ENCODE data around the gene POLG. TPM values are rescaled to one million over a fixed set of nuclear protein-coding genes. Genes with fewer than 3 reads are reported as not detected.

POLG gene
- total RNA-seq, 4 donors from 2014 or later: 38.4 to 62.0 (median 53.7) TPM

DNA sequence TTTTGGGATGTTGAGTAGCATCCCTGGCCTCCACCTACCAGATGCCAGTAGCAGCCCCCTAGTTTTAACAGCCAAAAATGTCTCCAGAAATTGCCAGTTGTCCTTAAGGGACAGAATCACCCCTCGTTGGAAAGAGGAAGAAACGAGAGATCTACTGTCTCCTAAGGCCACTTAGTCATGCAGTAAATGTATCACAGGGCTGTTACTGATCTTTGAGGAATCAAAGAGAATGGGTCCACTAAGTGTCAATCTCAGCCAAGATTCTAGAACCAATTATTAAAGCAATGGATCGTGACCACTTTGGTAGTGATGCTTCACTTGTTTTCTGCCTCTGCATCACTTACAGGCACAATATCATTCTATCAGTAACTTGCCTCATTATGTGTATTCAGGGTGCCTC lies 26.4 kb downstream of the POLG start:
- Histone ChIP-seq H3K27me3 (no peaks in the 10 kb centered on the region), H3K36me3 (no peaks in the 10 kb centered on the region), H3K4me1 (no peaks in the 10 kb centered on the region), H3K27ac (no peak overlapping the region), H3K4me3 (no peak overlapping the region), H3K9me3 (no peaks in the 10 kb centered on the region)
- intact Hi-C loops (cut with DNase I; ENCODE audit: low total_unique reads): loop anchor here (10.0 kb wide), 1 partner anchor 577 kb away; no protein-coding TSS in a partner anchor
- no peak for DNase-seq
- no peak for TF ChIP-seq POLR2A (IDR thresholded peaks at IDR 0.05)
- TF ChIP-seq, protein P1, sequence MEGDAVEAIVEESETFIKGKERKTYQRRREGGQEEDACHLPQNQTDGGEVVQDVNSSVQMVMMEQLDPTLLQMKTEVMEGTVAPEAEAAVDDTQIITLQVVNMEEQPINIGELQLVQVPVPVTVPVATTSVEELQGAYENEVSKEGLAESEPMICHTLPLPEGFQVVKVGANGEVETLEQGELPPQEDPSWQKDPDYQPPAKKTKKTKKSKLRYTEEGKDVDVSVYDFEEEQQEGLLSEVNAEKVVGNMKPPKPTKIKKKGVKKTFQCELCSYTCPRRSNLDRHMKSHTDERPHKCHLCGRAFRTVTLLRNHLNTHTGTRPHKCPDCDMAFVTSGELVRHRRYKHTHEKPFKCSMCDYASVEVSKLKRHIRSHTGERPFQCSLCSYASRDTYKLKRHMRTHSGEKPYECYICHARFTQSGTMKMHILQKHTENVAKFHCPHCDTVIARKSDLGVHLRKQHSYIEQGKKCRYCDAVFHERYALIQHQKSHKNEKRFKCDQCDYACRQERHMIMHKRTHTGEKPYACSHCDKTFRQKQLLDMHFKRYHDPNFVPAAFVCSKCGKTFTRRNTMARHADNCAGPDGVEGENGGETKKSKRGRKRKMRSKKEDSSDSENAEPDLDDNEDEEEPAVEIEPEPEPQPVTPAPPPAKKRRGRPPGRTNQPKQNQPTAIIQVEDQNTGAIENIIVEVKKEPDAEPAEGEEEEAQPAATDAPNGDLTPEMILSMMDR (IDR thresholded peaks at IDR 0.05): no peak

DNA sequence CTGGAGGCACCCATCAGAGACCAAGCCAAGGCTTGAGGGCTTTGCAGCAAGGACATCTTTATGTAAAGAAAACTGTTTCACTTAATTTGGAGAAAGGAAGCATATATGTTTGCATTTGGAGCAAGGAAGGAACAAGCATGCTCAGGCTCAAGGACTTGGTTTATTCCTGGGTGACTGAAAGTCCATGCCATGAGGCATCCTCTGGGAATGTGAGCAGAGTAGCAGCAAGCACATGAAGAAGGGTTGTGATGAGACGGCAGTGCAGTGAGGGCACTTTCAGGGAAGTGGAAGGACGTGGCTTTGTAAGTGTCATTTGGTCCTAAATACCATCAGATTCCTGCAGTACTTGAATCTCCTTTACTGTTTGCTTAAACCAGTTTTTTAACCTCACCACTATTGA lies 26.8 kb downstream of the POLG start:
- Histone ChIP-seq H3K4me3 (no peak overlapping the region), H3K36me3 (no peaks in the 10 kb centered on the region), H3K27ac (no peak overlapping the region), H3K4me1 (no peaks in the 10 kb centered on the region), H3K9me3 (no peaks in the 10 kb centered on the region), H3K27me3 (no peaks in the 10 kb centered on the region)
- no peak for DNase-seq
- intact Hi-C loops (cut with DNase I; ENCODE audit: low total_unique reads): loop anchor here (10.0 kb wide), 1 partner anchor 577 kb away; no protein-coding TSS in a partner anchor
- TF ChIP-seq, protein P1 (IDR thresholded peaks at IDR 0.05): no peak
- no peak for TF ChIP-seq POLR2A (IDR thresholded peaks at IDR 0.05)

DNA sequence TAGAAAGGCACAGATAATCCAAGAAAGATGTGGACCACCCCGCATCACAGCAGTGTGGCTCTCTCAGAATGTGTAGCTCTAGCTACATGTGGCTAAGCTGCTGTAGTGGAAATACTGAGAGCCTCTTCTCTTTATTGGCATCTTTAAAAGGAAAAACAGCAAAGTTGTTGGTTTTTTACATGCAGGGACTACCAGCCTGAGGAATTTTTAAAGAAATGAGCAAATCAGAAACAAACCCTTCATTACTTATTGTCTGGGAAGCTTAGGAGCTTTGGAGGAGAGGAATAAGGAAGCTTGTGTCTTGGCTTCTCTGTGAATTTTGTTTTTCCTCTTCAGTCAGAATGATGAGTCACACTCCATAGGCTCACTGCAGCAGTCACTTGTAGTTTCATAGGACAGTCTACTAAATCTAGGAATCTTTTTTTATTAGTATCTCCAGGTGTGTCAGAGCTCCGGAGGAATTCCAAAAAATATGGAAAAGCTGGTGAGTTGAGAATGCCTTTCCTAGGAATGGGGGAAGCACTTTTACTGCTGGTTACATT lies 27.5 kb downstream of the POLG start:
- intact Hi-C loops (cut with DNase I; ENCODE audit: low total_unique reads): loop anchor here (10.0 kb wide), 1 partner anchor 578 kb away; no protein-coding TSS in a partner anchor
- no peaks in the 10 kb centered on the region for H3K4me1 ChIP-seq

DNA sequence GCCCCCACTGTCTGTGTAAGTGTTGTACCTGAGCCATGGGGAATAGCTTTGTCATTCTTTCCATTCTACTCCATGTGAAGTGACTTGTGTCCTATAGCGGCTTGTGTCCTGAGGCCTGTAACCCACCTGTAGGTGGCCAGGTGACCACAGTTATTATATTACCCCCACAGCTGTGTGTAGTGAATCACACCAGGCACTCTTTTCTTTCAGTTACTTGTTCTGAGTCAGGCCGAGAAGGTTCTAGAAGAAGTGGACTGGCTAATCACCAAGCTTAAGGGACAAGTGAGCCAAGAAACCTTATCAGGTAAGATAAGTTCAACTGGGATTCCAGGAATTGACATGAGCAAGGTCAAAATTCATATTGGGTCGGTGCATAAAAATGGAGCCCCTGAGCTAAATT lies 29.2 kb downstream of the POLG start:
- no peaks in the 10 kb centered on the region for H3K27me3 ChIP-seq
- DNase-seq: no peak
- TF ChIP-seq, protein P1 (IDR thresholded peaks at IDR 0.05): no peak
- no peak for TF ChIP-seq POLR2A (IDR thresholded peaks at IDR 0.05)
- intact Hi-C loops (cut with DNase I; ENCODE audit: low total_unique reads): loop anchor here (10.0 kb wide), 1 partner anchor 579 kb away; no protein-coding TSS in a partner anchor
- no peak overlapping the region for H3K27ac ChIP-seq
- no peak overlapping the region for H3K4me3 ChIP-seq
- H3K9me3 ChIP-seq: no peaks in the 10 kb centered on the region
- H3K36me3 ChIP-seq: no peaks in the 10 kb centered on the region
- no peaks in the 10 kb centered on the region for H3K4me1 ChIP-seq

More for the DNA sequence above, 27.5 kb downstream of the POLG start:
- no peak for TF ChIP-seq POLR2A (IDR thresholded peaks at IDR 0.05)
- TF ChIP-seq, protein P1 (IDR thresholded peaks at IDR 0.05): no peak
- DNase-seq: no peak
- Histone ChIP-seq H3K4me3 (no peak overlapping the region), H3K36me3 (no peaks in the 10 kb centered on the region), H3K27me3 (no peaks in the 10 kb centered on the region), H3K9me3 (no peaks in the 10 kb centered on the region), H3K27ac (no peak overlapping the region)

DNA sequence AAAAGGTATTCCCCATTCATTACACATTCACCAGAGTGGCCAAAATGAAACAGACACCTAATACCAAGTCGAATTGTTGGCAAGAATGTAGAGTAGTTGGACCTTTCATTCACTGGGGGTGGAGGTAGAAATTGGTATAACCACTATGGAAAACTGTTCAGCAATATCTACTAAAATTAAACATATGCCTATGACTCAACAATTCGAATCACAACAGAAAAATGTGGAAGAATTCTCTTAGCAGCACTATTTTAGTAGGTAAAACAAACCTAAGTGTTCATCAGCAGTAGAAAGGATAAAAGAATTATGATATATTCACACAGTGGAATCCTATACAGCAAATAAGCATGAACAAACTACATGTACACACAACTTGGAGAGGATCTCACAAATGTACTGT lies 30.6 kb downstream of the POLG start:
- no peaks in the 10 kb centered on the region for H3K27me3 ChIP-seq
- DNase-seq: no peak
- no peak overlapping the region for H3K4me3 ChIP-seq
- intact Hi-C loops (cut with DNase I; ENCODE audit: low total_unique reads): loop anchor here (10.0 kb wide), 1 partner anchor 581 kb away; no protein-coding TSS in a partner anchor
- H3K9me3 ChIP-seq: no peaks in the 10 kb centered on the region
- no peaks in the 10 kb centered on the region for H3K4me1 ChIP-seq
- H3K27ac ChIP-seq: no peak overlapping the region
- no peaks in the 10 kb centered on the region for H3K36me3 ChIP-seq
- TF ChIP-seq, protein P1 (IDR thresholded peaks at IDR 0.05): no peak
- TF ChIP-seq POLR2A (IDR thresholded peaks at IDR 0.05): no peak

All from uterus (tissue), 4 donors.